SW 1271 (cell line): ENCODE measurements around the gene ZNF860.

Experiments used
- DNase-seq, 2 experiments: peaks; one replicate each; lab custom pipeline; 2025; lab: John Stamatoyannopoulos, UW

ZNF860 gene

GRCh38 chr3:31981206-31982181, at the start of gene ZNF860, which contains the start of gene OSBPL10:
TSS of gene ZNF860 (plus strand) at chr3:31981750. CDS start at chr3:31989080, 7,330 bp downstream.
TSS of gene OSBPL10 (minus strand) at chr3:31981262. CDS start at chr3:31981179, 83 bp downstream.
- peak in 1 of 2 experiments; percentile 28 for DNase-seq

- no peak for DNase-seq
These were observed 48.6 kb upstream of the ZNF860 start for GRCh38 chr3:31932990-31933389.

DNA sequence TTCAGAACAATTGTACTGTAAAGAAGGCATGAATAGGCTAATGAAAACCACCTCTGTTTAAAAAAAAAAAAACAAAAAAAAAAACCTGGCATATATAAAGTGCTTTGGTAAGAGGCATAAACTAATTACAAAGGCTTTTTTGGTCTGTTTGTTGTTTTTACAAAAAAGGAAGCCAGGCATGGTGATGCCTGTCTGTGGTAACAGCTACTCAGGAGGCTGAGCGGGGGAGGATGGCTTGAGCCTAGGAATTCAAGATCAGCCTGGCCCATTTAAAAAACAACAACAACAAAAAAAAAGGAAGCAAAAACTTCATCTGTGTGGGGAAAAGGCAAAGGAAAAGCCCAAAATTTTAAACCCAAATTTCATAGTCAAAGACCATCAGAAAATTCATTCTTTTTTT, 47.5 kb upstream of the ZNF860 start:
- DNase-seq = no peak

GRCh38 chr3:31934866-31935265, 46.7 kb upstream of the ZNF860 start:
- no peak for DNase-seq

- DNase-seq = no peak
These were observed 45.0 kb upstream of the ZNF860 start for GRCh38 chr3:31936420-31937060.

DNA sequence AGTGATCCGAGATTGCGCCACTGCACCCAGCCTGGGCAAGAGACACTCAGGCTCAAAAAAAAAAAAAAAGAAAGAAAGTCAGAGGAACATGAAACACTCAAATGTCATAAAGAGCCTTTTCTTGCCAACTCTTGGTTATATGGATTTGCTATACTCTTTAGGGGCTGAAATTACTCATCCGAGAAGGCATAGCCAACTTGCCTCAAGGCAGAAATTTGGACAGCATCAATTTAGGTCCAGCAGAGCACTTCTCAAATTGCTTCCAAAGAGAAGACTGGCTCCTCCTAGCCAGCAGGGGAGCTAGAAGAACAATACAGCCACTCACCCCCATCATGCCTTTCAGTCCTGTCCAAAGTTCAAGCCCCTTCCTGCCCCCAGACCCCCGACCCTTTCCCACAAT, 44.3 kb upstream of the ZNF860 start:
- DNase-seq = no peak

DNA sequence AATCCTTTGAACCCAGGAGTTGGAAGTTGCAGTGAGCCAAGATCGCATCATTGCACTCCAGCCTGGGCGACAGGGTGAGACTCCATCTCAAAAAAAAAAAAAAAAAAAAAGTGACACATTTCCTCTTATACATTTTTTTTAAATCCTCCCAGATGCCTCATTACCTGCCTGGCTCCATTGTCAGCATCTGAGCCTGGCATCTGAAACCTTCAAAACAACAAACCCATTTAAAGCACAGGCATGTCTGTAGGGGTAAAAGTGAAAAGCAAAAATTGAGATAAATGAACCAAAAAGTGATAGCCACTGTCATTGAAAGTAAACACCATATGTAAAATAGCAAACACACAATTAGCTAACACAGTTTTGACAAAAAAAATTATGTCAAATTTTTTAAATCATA, 39.1 kb upstream of the ZNF860 start:
- no peak for DNase-seq

GRCh38 chr3:31943041-31943440, 38.5 kb upstream of the ZNF860 start:
- DNase-seq = no peak

DNA sequence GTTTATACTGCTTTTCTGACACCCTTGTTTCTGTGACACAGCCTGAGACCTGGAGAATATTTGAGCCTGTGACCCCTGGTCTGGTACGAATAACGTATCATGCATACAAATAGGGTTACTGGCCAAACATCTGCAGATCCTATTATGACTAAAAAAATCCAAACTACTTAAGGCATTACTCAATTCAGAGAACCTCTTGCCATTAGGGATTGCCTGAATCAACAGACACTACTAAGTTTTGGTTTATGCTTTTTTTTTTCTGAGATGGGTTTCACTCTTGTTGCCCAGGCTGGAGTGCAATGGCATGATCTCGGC, 35.9 kb upstream of the ZNF860 start:
- DNase-seq = no peak

DNA sequence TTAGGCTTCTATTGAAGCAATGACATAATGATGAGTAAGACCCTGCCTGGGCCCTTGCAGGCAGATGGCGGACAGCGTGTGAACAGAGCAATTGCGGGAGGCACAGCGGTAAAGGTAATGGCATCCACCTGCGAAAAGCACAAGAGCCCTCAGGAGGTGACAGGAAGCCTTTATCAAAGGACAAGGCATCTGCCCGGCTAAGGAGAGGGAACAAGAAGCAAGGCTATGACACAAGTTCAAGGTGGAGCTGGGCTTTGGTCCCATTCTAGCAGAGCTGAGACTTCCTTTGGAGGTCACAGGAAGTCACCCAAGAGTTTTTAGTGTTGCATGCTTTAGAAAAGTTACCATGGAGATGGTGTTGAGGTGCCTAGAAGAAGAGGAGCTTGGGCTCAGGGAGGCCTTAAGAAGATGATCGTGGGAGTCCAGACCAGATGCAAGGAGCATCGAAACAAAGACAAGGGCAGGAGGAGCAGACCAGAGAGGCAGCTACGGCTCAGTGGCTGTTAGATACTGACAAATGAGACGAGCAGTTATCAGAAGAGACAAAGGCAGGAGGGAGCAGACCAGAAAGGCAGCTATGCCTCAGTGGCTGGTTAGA, 35.0 kb upstream of the ZNF860 start:
- DNase-seq = no peak

- no peak for DNase-seq
These were observed 34.4 kb upstream of the ZNF860 start for GRCh38 chr3:31947162-31947561.

DNA sequence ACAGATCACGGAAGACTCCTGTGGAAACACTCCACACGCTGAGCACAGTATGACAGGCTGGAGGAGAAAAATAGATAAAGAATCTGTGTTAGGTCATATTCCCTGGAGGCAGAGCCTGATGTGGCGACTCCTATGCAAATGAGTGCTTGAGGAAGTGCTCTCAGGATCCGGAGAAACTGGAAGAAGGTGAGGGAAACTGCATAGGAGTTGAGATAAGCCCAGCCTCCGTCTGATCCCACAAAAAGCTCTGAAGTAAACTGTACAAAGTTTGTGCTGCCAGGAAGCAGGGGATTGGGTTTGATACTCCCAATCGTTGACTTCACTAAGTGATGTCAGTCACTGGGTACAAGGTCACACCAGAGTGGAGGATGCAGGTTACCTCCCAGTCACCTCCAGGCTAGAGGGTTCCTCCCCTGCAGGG, 33.9 kb upstream of the ZNF860 start:
- DNase-seq = no peak

DNA sequence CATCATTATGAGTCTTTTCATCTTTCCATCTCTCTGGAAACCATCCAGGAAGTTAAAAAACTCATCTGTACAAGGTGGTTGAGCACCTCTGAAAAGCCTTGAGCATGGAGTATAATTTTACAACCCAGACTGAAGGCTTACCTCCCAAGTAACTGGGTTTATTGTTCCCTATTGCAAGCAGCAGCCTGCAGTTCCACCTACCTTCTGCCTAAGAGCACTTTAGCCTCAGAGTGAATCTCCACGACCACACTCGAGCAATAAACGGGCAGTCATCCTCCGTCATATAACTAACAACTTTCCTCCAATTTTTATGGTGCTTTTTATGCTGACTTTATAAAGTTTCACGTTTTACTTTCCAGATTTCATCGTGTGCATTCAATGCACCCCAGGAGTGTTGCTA, 33.3 kb upstream of the ZNF860 start:
- DNase-seq = no peak

DNA sequence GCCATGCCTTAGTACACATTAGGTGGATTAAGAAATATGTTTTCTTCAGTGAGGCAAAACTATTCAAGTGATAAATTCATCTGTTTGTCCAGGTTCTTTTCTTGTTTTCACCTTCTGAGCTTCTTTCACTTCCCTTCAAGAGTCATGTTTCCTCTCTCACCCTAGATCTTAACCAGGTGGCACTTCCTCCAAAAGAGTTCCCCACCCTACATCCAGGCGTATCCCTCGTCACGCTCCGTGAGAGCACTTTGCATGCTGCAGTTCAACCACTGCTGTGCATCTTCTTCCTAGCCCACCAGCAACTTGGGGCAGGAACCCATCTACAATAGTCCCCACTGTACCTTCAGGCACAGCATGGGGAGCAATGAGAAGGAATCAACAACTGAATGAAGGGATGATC, 29.3 kb upstream of the ZNF860 start:
- no peak for DNase-seq

DNA sequence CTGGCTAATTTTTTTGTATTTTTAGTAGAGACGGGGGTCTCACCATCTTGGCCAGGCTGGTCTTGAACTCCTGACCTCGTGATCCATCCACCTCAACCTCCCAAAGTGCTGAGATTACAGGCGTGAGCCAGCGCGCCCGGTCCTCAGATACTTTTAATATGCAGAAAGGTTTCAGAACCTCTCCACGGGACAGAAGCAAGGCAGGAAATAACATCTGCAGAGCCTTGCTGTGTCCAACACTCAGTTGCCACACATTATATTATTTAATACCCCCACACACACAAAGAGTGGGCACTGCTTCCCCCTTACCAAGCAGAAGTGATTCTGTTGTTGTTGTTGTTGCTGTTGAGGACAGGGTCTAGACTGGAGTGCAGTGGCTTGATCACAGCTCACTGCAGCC, 28.5 kb upstream of the ZNF860 start:
- no peak for DNase-seq

GRCh38 chr3:31953636-31954035, 27.9 kb upstream of the ZNF860 start:
- no peak for DNase-seq

- no peak for DNase-seq
These were observed 26.0 kb upstream of the ZNF860 start for GRCh38 chr3:31955581-31955980.

GRCh38 chr3:31957106-31957505, 24.4 kb upstream of the ZNF860 start:
- no peak for DNase-seq

DNA sequence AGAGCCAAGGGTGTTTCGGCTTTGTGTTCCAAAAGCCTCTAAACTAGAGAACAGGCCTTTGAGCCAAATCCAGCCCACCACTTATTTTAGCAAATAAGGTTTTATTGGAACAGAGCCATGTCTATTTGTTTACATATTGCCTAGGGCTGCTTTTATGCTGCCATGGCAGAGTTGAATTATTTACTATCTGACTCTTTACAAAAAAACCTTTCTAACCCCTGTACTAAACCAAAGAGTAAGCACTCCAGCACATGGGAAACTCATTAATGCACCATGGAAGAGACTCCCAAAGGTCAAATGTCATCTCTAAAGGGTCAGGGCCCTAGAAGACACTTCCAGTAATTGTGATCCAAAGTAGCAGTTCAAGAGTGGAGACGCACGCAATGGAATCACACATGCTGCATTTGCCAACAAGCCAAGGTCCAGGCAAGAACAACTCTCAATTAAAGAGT, 22.8 kb upstream of the ZNF860 start:
- DNase-seq = no peak

GRCh38 chr3:31959251-31959650, 22.3 kb upstream of the ZNF860 start:
- DNase-seq = no peak

DNA sequence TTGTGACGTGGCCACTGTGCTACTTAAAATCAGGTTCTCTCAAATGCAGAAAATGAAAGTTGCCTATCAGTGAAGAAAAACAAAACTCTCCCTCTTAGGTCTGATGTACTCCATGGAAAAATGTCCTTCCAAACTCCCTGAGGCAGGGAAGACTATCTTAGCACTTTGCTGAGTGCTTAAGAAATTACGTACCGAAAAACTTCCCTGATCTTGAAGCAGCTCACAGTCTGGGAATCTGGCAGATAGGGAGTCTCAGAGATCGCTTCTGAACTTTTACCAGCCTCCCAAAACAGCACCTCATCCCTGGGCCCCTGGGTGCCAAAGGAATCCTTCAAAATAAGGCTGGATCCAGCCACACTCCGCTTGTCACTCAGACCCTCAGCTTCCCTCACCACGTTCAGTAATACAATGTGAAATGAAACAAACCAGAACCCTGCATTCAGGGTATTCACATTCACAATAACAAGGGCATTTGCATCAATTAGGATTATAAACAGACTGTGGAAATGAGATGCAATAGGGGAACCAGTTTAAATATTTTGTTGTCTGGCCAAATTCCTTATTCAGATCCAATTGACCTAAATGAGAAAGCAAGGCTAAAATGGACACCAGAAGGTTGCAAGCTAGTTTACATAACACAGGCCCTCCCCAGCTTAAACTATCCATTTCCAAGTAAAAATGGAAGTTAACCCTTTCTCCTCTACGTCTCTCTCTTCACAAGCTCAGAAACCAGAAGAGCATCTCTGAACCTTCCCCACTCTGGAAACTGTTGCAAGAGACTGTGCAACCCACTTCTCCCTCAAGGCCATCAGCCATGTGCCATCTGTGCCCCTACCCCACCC, 21.4 kb upstream of the ZNF860 start:
- no peak for DNase-seq
